CD4-positive, alpha-beta T cell treated with Interleukin-4 for 1 hour (primary cell): ENCODE data around the gene SSBP2.
"Not testable (repeated sequence)": the region's sequence is repeated elsewhere in the genome, so short reads cannot be mapped to it uniquely, and the experiment has no call there.

ENCODE experiments used
- DNase-seq, 2 donors: peaks; one replicate each; pipeline ENCODE4 v3.0.0-alpha.2; 2020 to 2022

SSBP2 gene

DNA sequence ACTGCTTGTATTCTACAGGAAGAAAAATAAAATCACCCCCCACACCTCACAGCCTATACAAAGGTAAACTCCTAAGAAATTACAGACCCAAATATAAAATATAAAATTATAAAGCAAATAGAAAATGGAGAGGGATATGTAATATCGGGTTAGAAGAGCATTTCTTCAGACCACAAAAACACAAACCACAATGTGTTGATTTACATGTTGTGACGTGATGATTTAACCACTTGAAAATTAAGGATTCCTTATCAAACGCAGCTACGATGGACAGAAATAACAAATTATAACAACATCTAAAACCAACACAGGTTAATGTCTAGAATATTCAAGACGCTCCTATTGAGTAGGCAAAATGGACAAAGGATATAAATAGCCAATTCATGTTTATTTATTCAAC is 26.3 kb downstream of the SSBP2 start:
- no peak for DNase-seq

DNA sequence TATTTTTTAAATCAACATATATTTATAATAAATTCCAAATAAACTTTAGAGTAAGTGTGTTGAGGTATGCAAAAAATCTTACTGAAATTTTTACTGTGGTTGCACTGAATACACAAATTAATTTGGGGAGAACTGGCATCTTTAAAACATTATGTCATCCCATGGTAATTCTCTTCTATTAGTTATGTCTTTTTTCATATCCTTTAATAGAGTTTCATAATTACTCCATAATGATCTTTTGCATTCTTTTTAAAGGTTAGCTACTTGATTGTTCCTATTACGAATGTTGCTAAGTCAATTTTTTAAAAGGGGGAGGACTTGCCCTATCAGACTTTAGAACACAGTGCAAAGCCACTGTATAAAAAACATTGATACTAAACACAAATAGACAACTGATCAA is 26.8 kb downstream of the SSBP2 start:
- DNase-seq, result no peak

DNA sequence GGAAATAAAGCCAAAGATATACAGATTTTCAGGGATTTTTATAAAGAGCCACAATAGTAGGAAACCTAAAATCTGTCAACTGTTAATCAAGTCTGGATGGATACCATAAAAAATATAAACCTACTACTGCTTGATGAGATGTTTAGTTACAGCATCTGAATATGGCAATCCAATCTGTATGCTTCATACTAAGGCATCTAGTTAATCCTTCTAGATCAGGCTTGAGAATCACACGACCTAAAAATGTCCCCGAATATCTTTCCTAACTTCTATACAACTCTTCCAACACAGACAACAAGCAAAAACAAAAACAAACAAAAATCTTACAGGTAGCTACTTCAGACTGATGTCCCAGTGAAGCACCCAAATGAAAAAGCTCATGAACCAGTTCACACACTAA is 29.8 kb downstream of the SSBP2 start:
- DNase-seq, result no peak

DNA sequence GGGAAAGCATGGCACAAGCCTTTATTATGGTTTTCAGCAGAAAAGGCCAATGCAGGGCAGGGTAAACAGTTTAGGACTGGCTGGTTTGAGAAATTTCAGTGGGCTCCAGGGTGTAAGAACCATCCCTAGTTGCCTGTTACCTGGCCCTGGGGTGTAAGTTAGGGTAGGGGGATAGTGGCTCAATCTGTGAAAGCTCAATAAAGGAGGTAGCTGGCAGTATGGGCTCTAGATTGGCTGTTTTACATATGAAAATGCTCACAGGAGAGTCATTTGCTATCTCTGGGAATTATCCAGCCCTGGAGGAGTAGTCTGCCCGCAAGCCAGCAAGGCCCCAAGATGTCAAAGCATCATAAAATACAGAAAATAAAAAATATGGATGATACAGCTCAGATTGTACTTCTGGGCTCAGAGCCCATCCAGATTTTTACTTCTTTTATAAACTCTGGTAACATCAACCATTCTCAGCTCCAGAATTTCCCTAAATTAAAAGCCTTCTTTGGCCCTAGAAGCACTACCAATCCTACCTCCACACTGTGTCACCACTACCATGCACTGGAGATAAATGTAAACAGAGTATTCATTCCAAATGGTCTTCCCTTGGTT is 31.1 kb downstream of the SSBP2 start:
- DNase-seq, result no peak

DNA sequence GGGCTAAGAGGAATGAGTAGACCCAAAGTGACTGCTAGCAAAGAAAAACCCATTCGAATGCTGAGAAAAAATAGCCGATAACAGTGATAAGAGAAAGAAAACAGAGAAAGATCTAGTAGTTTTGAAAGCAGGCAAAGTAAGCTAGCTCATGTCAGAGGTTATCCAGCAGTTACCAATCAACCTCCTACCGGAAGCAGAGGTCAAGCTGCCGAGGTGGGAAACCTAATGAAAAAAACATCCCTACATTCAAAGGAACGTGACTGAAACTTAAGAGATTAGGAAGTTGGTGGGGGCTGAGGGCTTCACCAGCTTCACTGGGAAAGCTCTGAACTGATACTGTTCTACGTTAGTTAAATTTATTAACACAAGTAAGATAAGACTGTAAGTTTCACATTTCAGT is 32.6 kb downstream of the SSBP2 start:
- no peak for DNase-seq

DNA sequence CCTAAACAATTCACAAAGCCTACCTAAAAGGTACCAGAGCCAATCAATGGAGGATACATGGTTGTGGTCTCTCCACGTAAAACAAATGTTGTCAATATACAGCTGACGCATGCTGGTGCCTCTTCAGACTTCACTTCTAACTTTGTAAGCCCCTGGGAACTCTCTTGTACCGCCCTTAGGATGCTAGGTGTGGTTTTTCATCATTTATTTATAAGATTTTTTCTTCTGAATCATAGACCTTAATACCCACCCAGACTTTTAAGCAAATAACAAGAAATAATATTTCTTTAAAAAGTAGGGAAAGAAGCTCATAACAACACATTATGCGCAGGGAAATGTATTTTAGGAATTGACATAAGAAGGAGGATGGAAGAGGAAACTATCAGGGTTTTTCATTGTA is 33.0 kb downstream of the SSBP2 start:
- no peak for DNase-seq

DNA sequence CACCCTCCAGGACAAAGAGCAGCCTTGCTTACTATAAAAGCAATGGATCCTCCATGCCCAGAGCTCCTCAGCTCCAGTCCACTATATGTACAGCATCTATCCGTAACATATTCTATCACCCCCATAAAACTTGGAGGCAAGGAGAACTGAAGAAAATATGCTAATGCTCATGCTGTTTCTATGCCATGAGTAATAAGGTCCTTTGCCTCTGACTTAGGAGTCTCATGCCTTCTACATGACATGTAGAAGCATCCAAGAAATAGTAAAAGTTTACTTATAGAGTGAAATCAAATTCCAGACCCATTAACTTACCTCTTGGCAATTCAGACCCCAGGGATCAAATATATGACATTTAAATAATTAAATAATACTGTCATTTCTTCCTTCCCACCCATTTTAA is 33.7 kb downstream of the SSBP2 start:
- DNase-seq, result no peak

DNA sequence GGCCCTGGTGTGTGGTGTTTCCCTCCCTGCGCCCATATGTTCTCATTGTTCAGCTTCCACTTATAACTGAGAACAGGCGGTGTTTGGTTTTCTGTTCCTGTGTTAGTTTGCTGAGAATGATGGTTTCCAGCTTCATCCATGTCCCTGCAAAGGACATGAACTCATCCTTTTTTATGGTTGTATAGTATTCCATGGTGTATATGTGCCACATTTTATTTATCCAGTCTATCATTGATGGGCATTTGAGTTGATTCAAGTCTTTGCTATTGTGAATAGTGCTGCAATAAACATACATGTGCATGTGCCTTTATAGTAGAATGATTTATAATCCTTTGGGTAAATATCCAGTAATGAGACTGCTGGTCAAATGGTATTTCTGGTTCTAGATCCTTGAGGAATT is 36.8 kb downstream of the SSBP2 start:
- not testable (repeated sequence) for DNase-seq

DNA sequence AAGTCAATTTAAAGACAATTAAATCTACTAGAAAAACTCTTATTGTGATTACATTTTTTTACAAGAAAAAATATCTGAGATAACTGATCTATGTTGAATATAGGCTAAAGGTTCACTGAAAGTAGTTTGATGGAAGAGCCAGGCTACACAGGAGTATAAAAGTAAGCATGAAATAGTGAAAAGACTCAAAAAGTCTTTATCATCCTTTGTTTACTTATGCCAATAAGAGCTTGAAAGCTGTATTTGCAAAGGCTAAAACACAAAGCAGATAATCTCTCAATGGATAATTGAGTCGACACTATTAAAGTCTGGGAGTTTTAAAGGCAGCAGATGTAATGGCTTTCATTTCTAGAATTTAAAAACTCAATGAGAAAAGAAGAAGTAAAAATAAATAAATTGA is 42.0 kb downstream of the SSBP2 start:
- no peak for DNase-seq

DNA sequence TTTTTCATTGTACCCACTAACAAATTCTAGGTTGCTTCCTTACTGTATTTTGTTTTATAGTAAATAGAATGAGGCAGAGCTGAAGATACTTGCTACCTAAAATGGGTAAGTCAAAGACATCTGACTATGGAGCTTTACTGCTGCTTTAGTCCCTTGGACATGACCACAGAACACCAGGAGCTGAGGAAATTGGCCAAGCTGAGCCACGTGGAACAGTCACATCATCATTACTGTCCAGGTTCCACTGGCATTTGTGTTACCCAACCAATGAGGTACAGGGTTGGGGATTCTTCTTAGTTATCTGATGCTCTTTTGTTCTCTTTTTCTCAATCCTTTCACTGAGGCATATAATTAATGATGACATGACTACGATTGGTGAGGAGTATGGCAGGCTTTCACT is 47.1 kb downstream of the SSBP2 start:
- no peak for DNase-seq

DNA sequence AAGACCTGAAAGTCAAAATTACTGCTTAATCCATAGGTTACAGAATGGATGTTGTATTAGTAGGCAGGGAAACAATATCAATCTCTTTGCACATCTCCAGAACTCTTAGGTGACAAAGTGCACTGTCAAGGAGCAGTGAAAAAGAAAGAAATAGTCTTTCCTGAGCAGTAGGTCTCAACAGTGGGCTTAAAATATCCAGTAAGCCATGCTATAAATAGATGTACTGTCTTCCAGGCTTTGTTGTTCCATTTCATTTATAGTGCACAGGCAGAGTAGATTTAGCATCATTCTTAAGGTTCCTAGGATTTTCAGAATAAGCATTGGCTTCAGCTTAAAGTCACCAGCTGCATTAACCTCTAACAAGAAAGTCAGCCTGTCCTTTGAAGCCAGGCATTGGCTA is 50.7 kb downstream of the SSBP2 start:
- no peak for DNase-seq

DNA sequence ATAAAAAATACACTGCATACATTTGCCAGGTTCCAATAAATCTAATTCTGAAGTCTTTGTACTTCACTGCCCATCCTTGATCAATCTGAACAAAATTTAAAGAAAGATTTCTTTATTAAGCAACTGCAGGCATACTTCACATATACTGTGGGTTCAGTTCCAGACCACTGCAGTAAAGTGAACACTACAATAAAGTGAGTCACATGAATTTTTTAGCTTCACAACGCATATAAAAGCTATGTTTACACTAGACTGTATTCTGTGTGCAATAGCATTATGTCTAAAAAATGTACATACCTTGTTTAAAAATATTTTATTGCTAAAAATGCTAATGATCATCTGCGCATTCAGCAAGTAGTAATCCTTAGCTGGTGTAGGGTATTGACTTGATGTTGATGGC is 52.1 kb downstream of the SSBP2 start:
- DNase-seq, result no peak

DNA sequence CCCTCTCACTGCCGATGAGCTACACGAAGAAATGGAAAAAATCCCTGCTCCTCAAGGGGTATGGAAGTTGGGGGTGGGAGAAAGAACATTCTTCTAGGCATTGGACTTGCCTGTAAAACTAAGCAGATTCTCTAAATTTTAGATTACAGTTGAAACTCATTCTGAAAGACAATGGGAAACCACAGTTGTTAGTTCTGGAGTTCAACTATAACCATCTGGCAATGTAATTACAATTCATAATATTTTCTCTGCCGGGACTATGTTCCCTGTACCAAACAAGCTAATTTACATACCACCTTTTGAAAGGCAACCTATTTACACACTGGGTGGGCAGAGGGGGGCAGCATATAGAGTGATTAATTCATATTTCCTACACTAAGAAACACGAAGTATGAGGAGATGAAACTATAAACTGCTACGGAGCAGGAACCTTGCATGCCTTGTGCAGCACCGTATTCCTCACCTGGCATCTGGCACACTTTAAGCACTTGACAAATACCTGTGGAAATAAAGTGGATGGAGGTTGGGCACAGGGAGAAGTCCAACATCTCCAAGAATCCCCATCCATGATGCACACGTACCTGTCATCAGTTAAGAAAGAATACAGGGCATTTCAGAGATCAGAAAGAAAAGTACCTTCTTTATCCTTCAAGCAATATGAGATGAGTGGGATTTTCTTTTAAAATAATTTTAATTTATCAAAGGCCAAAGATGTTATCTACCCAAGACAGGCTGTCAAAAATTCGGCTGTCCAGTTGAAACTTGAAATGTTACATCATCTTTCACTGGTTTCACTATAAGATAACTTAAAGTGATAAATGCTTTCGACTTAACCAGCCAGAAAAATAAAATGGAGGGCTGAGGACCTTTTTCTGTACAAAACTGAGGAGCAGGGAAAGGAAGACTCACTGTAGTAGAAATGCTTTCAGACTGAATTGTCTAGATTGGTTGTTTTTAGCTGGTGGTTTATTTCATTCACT is 54.2 kb downstream of the SSBP2 start:
- DNase-seq, result no peak

DNA sequence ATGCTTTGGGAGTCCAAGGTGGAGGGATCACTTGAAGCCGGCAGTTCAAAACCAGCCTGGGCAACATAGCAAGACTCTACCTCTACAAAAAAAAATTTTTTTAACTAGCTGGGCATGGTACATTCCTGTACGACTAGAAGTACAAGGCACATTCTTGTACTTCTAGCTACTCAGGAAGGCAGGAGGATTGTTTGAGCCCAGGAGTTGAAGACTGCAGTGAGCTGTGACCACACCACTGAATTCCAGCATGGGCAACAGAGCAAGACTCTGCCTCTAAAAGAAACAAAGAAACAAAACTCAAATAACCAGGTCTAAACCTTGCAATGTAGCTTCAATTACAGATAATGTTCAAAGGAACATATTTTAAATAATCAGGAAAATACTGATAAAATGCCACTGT is 56.2 kb downstream of the SSBP2 start:
- no peak for DNase-seq

DNA sequence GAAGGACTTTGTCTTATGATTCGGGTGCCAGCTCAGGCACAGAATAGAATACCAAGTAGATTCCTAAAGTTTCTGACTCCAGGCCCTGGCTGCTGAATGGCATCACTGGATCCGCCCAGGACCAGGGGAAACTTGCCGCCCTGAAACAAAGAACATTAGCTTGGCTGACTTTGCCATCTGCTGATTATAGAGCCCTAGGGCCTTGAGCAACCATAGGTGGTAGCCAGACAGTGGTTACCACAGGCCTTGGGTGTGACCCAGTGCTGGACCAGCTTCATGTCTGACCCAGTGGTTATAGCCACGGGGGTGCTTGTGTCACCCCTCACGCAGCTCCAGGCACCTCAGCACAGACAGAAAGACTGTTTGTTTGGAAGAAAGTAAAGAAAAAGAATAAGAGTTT is 62.7 kb downstream of the SSBP2 start:
- DNase-seq, result no peak

DNA sequence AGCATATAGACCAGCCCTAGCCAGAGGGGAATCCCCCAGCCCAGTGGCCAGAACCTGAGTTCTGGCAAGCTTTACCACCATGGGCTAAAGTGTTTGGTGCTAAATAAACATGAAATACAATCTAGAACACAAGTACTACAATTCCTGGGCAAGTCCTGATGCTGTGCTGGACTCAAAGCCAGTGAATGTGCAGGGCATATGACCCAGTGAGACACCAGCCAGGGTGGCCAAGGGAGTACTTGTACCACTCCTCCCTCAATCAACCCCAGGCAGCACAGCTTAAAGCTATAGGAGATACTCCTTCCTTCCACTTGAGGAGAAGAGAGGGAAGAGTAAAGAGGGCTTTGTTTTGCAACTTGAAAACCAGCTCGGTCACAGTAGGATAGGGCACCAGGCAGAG is 63.6 kb downstream of the SSBP2 start:
- no peak for DNase-seq

DNA sequence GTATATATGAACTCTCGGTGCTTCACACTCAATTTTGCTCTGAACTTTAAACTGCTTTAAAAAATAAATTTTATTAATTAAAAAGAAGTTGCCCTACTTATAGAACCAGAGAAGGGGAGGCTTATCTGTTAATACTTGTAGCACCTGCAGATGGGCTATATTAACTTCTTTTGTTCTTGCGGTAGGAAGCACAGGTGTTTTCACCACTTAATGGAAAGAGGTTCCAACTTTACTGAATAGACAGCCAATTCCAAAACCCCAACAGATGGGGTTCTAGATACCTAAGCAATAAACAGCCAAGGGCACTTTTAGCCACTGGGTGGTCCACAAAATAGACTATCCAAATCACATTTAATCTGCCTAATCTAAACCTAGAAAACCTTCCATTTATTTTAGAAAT is 65.4 kb downstream of the SSBP2 start:
- no peak for DNase-seq

DNA sequence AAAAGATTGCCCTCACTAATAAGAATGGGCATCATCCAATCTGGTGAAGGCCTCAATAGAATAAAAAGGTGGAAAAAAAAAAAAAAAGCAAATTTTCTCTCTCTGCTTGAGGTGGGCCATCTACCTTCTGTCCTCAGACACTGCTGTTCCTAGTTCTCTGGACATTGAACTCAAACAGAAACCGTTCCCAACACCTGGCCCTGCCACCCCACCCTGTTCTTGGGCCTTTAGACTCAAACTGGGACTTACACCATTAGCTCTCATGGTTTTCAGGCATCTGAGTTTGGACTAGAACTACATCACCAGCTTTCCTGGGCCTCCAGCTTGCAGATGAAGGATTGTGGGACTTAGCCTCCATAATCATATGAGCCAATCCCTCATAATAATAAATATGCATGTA is 71.0 kb downstream of the SSBP2 start:
- no peak for DNase-seq

DNA sequence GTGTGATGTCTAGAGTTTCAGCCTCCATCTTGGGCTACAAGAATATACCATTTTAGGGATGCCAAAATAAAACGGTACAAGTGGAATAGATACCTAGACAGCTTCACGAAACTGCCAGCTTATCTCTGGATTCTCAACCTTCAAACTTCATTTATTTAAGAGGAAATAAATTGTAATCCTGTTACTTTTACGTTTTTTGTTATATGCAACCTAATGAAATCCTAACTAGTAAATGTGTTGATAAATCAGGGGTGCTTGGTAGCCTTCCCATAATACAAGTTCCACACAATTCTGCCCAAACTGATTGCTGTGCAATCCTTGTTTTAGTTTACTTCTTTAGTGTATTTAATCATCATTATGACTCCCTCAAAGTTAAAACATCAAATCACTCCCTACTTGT is 75.5 kb downstream of the SSBP2 start:
- no peak for DNase-seq

DNA sequence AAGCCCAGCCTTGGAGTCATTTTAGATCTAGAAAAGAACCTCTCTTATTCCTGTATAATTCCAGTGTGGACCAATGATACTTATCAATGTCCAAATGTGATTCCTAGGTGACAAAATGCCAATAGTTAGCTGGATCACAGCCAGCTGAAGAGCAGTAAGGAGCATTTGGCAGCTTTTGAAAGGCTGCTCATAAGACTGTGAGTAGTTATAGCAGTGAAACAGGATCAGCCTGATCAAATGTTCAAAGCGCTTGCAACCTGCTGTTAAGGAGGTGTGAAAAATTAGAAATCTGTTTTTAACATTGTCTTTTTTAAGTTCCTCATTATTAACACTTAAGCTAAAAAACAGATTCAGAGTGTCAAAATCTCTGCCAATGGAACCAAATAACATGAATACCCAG is 85.1 kb downstream of the SSBP2 start:
- DNase-seq, result no peak

DNA sequence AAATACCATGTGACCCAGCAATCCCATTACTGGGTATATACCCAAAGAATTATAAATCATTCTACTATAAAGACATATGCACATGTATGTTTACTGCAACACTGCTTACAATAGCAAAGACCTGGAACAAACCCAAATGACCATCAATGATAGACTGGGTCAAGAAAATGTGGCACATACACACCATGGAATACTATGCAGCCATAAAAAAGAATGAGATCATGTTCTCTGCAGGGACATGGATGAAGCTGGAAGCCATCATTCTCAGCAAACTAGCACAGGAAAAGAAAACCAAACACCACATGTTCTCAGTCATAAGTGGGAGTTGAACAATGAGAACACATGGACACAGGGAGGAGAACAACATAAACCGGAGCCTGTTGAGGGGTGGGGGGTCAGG is 90.3 kb downstream of the SSBP2 start:
- not testable (repeated sequence) for DNase-seq

DNA sequence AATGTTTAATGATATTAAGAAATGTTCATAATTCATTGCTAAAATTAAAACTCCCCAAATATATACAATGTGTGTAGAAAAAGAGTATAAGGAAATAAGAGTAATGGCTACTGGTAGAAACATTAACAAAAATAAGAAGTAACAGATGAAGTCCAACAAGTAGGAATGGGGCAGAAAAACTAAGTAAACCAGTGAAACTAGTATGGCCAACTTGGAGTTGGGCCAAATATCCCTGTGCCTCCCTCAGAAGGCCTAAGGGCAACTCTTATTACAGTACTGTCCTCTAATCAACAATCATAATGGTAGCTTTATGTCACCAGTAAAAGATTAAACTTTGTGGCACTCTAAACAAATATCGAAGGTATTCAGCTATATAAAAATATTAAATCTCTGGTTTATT is 93.5 kb downstream of the SSBP2 start:
- DNase-seq, result no peak

DNA sequence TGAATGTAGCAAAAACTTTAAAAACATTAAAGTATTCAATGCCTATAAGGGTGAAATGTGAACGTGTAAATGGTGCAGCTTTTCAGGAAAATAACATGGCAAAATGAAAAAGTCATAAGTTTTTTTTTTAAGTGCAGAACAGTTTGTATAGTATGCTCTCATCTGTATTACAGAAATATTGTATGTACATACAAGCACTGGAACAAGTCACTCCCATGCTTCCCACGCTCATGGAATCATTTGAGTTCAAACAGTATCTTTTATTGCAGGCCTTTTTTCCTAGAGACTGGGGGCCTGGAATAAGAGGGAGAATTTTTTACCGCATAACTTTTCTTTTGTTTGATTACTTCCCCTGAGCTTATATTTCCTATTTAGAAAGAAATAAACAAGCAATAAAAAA is 94.1 kb downstream of the SSBP2 start:
- DNase-seq, result no peak

DNA sequence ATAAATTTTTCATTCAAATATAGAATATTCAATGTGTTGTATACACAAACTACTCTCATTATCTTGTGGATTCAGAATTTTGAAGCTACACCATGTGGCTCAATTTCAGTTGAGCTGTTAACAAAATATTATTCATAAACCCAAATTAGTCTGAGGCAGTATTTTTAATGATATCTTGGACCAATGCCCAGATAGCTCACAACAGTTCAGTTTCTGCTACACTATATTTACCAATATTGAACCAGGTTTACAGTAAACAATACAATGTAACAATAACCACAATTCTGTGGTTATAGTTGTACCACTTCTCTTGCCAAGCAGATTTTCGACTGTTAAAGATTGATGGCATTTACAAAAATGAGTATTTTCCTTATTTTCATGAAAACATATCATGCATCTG is 99.9 kb downstream of the SSBP2 start:
- no peak for DNase-seq
